ENCODE measurements around the gene MCTP2.

The MCTP2 gene

GRCh38 chr15:94252223-94252766 is 20.9 kb downstream of the MCTP2 start:
- TF ChIP-seq, protein P1, sequence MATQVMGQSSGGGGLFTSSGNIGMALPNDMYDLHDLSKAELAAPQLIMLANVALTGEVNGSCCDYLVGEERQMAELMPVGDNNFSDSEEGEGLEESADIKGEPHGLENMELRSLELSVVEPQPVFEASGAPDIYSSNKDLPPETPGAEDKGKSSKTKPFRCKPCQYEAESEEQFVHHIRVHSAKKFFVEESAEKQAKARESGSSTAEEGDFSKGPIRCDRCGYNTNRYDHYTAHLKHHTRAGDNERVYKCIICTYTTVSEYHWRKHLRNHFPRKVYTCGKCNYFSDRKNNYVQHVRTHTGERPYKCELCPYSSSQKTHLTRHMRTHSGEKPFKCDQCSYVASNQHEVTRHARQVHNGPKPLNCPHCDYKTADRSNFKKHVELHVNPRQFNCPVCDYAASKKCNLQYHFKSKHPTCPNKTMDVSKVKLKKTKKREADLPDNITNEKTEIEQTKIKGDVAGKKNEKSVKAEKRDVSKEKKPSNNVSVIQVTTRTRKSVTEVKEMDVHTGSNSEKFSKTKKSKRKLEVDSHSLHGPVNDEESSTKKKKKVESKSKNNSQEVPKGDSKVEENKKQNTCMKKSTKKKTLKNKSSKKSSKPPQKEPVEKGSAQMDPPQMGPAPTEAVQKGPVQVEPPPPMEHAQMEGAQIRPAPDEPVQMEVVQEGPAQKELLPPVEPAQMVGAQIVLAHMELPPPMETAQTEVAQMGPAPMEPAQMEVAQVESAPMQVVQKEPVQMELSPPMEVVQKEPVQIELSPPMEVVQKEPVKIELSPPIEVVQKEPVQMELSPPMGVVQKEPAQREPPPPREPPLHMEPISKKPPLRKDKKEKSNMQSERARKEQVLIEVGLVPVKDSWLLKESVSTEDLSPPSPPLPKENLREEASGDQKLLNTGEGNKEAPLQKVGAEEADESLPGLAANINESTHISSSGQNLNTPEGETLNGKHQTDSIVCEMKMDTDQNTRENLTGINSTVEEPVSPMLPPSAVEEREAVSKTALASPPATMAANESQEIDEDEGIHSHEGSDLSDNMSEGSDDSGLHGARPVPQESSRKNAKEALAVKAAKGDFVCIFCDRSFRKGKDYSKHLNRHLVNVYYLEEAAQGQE (IDR thresholded peaks at IDR 0.05; ENCODE audit: insufficient read depth in 1 of 2, low read depth in 2 of 2, low read length in 2 of 2), result no peak
- TF ChIP-seq SIN3A (IDR thresholded peaks at IDR 0.05; ENCODE audit: borderline replicate concordance, insufficient read depth, low read length) (no peak), TAF1 (IDR thresholded peaks at IDR 0.05; ENCODE audit: borderline replicate concordance, insufficient read depth, low read length) (no peak), FOXP2 (optimal IDR thresholded peaks at IDR 0.05; ENCODE audit: borderline replicate concordance, extremely low read depth, extremely low read length, insufficient read depth) (no peak), POLR2AphosphoS5 (IDR thresholded peaks at IDR 0.05; ENCODE audit: low read depth, low read length) (no peak)

- TF ChIP-seq POLR2AphosphoS5 (IDR thresholded peaks at IDR 0.05; ENCODE audit: low read depth, low read length), result no peak
- no peak for TF ChIP-seq SIN3A (IDR thresholded peaks at IDR 0.05; ENCODE audit: borderline replicate concordance, insufficient read depth, low read length)
- TF ChIP-seq, protein P1 (IDR thresholded peaks at IDR 0.05; ENCODE audit: insufficient read depth in 1 of 2, low read depth in 2 of 2, low read length in 2 of 2), result no peak
- TF ChIP-seq FOXP2 (optimal IDR thresholded peaks at IDR 0.05; ENCODE audit: borderline replicate concordance, extremely low read depth, extremely low read length, insufficient read depth), result no peak
- TF ChIP-seq TAF1 (IDR thresholded peaks at IDR 0.05; ENCODE audit: borderline replicate concordance, insufficient read depth, low read length), result no peak
These were observed 21.6 kb downstream of the MCTP2 start for GRCh38 chr15:94252906-94253491.

- no peak for TF ChIP-seq SIN3A (IDR thresholded peaks at IDR 0.05; ENCODE audit: borderline replicate concordance, insufficient read depth, low read length)
- TF ChIP-seq POLR2AphosphoS5 (IDR thresholded peaks at IDR 0.05; ENCODE audit: low read depth, low read length), result no peak
These were observed 22.4 kb downstream of the MCTP2 start for GRCh38 chr15:94253742-94254141.

GRCh38 chr15:94255540-94255939 is 24.2 kb downstream of the MCTP2 start:
- TF ChIP-seq SIN3A (IDR thresholded peaks at IDR 0.05; ENCODE audit: borderline replicate concordance, insufficient read depth, low read length) (no peak), FOXP2 (optimal IDR thresholded peaks at IDR 0.05; ENCODE audit: borderline replicate concordance, extremely low read depth, extremely low read length, insufficient read depth) (no peak), TAF1 (IDR thresholded peaks at IDR 0.05; ENCODE audit: borderline replicate concordance, insufficient read depth, low read length) (no peak), POLR2AphosphoS5 (IDR thresholded peaks at IDR 0.05; ENCODE audit: low read depth, low read length) (no peak)
- TF ChIP-seq, protein P1 (IDR thresholded peaks at IDR 0.05; ENCODE audit: insufficient read depth in 1 of 2, low read depth in 2 of 2, low read length in 2 of 2), result no peak

- TF ChIP-seq FOXP2 (optimal IDR thresholded peaks at IDR 0.05; ENCODE audit: borderline replicate concordance, extremely low read depth, extremely low read length, insufficient read depth) (no peak), POLR2AphosphoS5 (IDR thresholded peaks at IDR 0.05; ENCODE audit: low read depth, low read length) (no peak), SIN3A (IDR thresholded peaks at IDR 0.05; ENCODE audit: borderline replicate concordance, insufficient read depth, low read length) (no peak), TAF1 (IDR thresholded peaks at IDR 0.05; ENCODE audit: borderline replicate concordance, insufficient read depth, low read length) (no peak)
- TF ChIP-seq, protein P1 (IDR thresholded peaks at IDR 0.05; ENCODE audit: insufficient read depth in 1 of 2, low read depth in 2 of 2, low read length in 2 of 2), result no peak
These were observed 25.1 kb downstream of the MCTP2 start for GRCh38 chr15:94256511-94256910.
